Caco-2 (cell line): Measurements from ENCODE around the gene TRAPPC10. TPM values are rescaled to one million over a fixed set of nuclear protein-coding genes. Genes with fewer than 3 reads are reported as not detected.

ENCODE experiments used
- BruUV-seq: library from RNA; stranded (reverse); fragments of 400-500 nt; replicated peaks from 2 replicates; lab custom pipeline; 2021; lab: Mats Ljungman, UMichigan
- CTCF ChIA-PET: fragments of 300-600 bp; sonication (Branson Sonifier 250); formaldehyde crosslinking; loops from one replicate; lab custom pipeline; 2022; ENCODE audit warnings: antibody characterized with exemption; lab: Charles Lee
- POLR2A ChIA-PET: fragments of 300-600 bp; sonication (Branson Sonifier 250); formaldehyde crosslinking; loops from one replicate; lab custom pipeline; 2022; ENCODE audit warnings: antibody characterized with exemption; lab: Charles Lee
- DNase-seq, 2 experiments: peaks; one replicate each; pipeline versions ENCODE4 v3.0.0 to v3.0.0-alpha.2; 2020 to 2022
- H3K27me3 ChIP-seq: replicated peaks from 2 replicates; pipeline ENCODE4 v1.6.0; 2011; ENCODE audit warnings: low read length; ENCODE audit not compliant: control insufficient read depth, insufficient read depth
- H3K36me3 ChIP-seq: 2 replicates; pipeline ENCODE4 v1.5.1; 2011; ENCODE audit warnings: low read length; ENCODE audit not compliant: control insufficient read depth, insufficient read depth
- H3K4me1 ChIP-seq: fragments of 250-450 bp; sonication (Bioruptor Pico); 2 replicates; pipeline ENCODE4 v1.5.1; 2020; ENCODE audit warnings: mild to moderate bottlenecking
- H3K4me3 ChIP-seq: 2 replicates; pipeline ENCODE4 v1.5.1; 2011; ENCODE audit warnings: low read depth, mild to moderate bottlenecking, control low read depth, low read length
- H3K9me3 ChIP-seq: fragments of 250-450 bp; sonication (Bioruptor Pico); 2 replicates; pipeline ENCODE4 v1.5.1; 2020; ENCODE audit warnings: mild to moderate bottlenecking, moderate library complexity
- H3K27ac Mint-ChIP-seq: one replicate; pipeline ENCODE4 v1.8.0; 2022; ENCODE audit warnings: mixed read lengths; ENCODE audit not compliant: unreplicated experiment
- H3K27me3 Mint-ChIP-seq: one replicate; pipeline ENCODE4 v1.8.0; 2022; ENCODE audit warnings: mixed read lengths; ENCODE audit not compliant: insufficient read depth, unreplicated experiment
- H3K36me3 Mint-ChIP-seq: one replicate; pipeline ENCODE4 v1.8.0; 2022; ENCODE audit warnings: mild to moderate bottlenecking, mixed read lengths; ENCODE audit not compliant: insufficient read depth, unreplicated experiment
- H3K4me1 Mint-ChIP-seq: one replicate; pipeline ENCODE4 v1.8.0; 2022; ENCODE audit warnings: low read depth, mixed read lengths; ENCODE audit not compliant: unreplicated experiment
- H3K4me3 Mint-ChIP-seq: one replicate; pipeline ENCODE4 v1.8.0; 2022; ENCODE audit warnings: mild to moderate bottlenecking, moderate library complexity, mixed read lengths; ENCODE audit not compliant: unreplicated experiment
- H3K9me3 Mint-ChIP-seq: one replicate; pipeline ENCODE4 v1.8.0; 2022; ENCODE audit warnings: mixed read lengths; ENCODE audit not compliant: unreplicated experiment
- CTCF ChIP-seq, 2 experiments: fragments of 200-600 bp in 1 of 2; IDR thresholded peaks; 1 replicate in 1 of 2; 2 replicates in 1 of 2; pipeline versions ENCODE4 v1.5.1 to v1.8.0; 2011 to 2022; ENCODE audit warnings: antibody characterized with exemption in 1 of 2, control low read depth in 1 of 2, inconsistent platforms in 1 of 2, low read depth in 1 of 2, low read length in 1 of 2, mild to moderate bottlenecking in 1 of 2, moderate library complexity in 1 of 2; ENCODE audit not compliant: insufficient read depth in 1 of 2, severe bottlenecking in 1 of 2, unreplicated experiment in 1 of 2
- intact Hi-C: fragments of 100-400 bp; cut with micrococcal nuclease; formaldehyde crosslinking; loops from one replicate; pipeline ENCODE4 v1.10.0; 2022; ENCODE audit not compliant: unreplicated experiment
- total RNA-seq: library from RNA; stranded (reverse); gene quantifications from 2 replicates; pipeline ENCODE4 v1.2.3, GENCODE V29; 2022

The TRAPPC10 gene
- total RNA-seq, 1 experiment from 2014 or later = 43.4 TPM

- Mint-ChIP-seq H3K27ac (no peak overlapping the region), H3K36me3 (peaks cover 38% of the 10 kb centered on the region), H3K27me3 (no peaks in the 10 kb centered on the region), H3K4me1 (peaks cover 7% of the 10 kb centered on the region), H3K4me3 (no peak overlapping the region), H3K9me3 (no peaks in the 10 kb centered on the region)
- Histone ChIP-seq H3K36me3 (no peaks in the 10 kb centered on the region; the same call in 1 of the 2 replicates), H3K9me3 (no peaks in the 10 kb centered on the region), H3K4me3 (no peak overlapping the region), H3K27me3 (no peaks in the 10 kb centered on the region), H3K4me1 (no peaks in the 10 kb centered on the region)
- TF ChIP-seq CTCF (IDR thresholded peaks at IDR 0.05; ENCODE audit: insufficient read depth in 1 of 2, low read depth in 1 of 2, low read length in 1 of 2, severe bottlenecking in 1 of 2, unreplicated experiment in 1 of 2) = no peak
- intact Hi-C loops = no loop called here
- no peak for DNase-seq
- POLR2A ChIA-PET = no interaction called here
- BruUV-seq = no TSS peak
- CTCF ChIA-PET = no interaction called here
Observed at GRCh38 chr21:44052830-44053226, 40.7 kb downstream of the TRAPPC10 start.

GRCh38 chr21:44053567-44053966, 41.5 kb downstream of the TRAPPC10 start:
- no peak for TF ChIP-seq CTCF (IDR thresholded peaks at IDR 0.05; ENCODE audit: insufficient read depth in 1 of 2, low read depth in 1 of 2, low read length in 1 of 2, severe bottlenecking in 1 of 2, unreplicated experiment in 1 of 2)
- H3K9me3 Mint-ChIP-seq = no peaks in the 10 kb centered on the region

GRCh38 chr21:44054710-44055109, 42.6 kb downstream of the TRAPPC10 start:
- Mint-ChIP-seq H3K27ac (peak overlapping the region; percentile 64), H3K9me3 (no peaks in the 10 kb centered on the region), H3K4me3 (no peak overlapping the region), H3K36me3 (peaks cover 39% of the 10 kb centered on the region), H3K27me3 (no peaks in the 10 kb centered on the region), H3K4me1 (peaks cover 7% of the 10 kb centered on the region)
- H3K27me3 ChIP-seq = no peaks in the 10 kb centered on the region
- TF ChIP-seq CTCF (IDR thresholded peaks at IDR 0.05; ENCODE audit: insufficient read depth in 1 of 2, low read depth in 1 of 2, low read length in 1 of 2, severe bottlenecking in 1 of 2, unreplicated experiment in 1 of 2) = no peak
- H3K9me3 ChIP-seq = no peaks in the 10 kb centered on the region
- CTCF ChIA-PET = interaction anchor here (0.6 kb wide), 1 partner anchor 250 kb away, joined by 3 read pairs; no protein-coding TSS in a partner anchor
- no peak for DNase-seq
- no peaks in the 10 kb centered on the region for H3K4me1 ChIP-seq
- no TSS peak for BruUV-seq
- POLR2A ChIA-PET = no interaction called here
- H3K36me3 ChIP-seq = no peaks in the 10 kb centered on the region; the same call in 1 of the 2 replicates
- intact Hi-C loops = no loop called here
- no peak overlapping the region for H3K4me3 ChIP-seq

More at GRCh38 chr21:44053567-44053966, 41.5 kb downstream of the TRAPPC10 start:
- CTCF ChIA-PET = no interaction called here
- Mint-ChIP-seq H3K4me3 (no peak overlapping the region), H3K4me1 (peaks cover 7% of the 10 kb centered on the region), H3K27me3 (no peaks in the 10 kb centered on the region), H3K27ac (no peak overlapping the region), H3K36me3 (peaks cover 41% of the 10 kb centered on the region)
- Histone ChIP-seq H3K36me3 (no peaks in the 10 kb centered on the region; the same call in 1 of the 2 replicates), H3K4me1 (no peaks in the 10 kb centered on the region), H3K9me3 (no peaks in the 10 kb centered on the region), H3K4me3 (no peak overlapping the region), H3K27me3 (no peaks in the 10 kb centered on the region)
- POLR2A ChIA-PET = no interaction called here
- intact Hi-C loops = no loop called here
- no TSS peak for BruUV-seq
- no peak for DNase-seq
